GM12872 (cell line): ENCODE data around the gene PIGC.

ENCODE experiments used
- CTCF ChIP-seq: IDR thresholded peaks from 3 replicates; pipeline ENCODE4 v1.5.1; 2011; ENCODE audit warnings: low read depth, mild to moderate bottlenecking, low read length, moderate library complexity; ENCODE audit not compliant: insufficient read depth

Gene PIGC

GRCh38 chr1:172404121-172404520 lies 39.7 kb downstream of the PIGC start:
- no peak for TF ChIP-seq CTCF

- TF ChIP-seq CTCF, result no peak
Measured at GRCh38 chr1:172402878-172403569, 40.8 kb downstream of the PIGC start.

- TF ChIP-seq CTCF, result peak; percentile 33; the same call in 2 of the 3 replicates
Measured at GRCh38 chr1:172401892-172402291, 42.0 kb downstream of the PIGC start.

GRCh38 chr1:172401477-172401876 lies 42.4 kb downstream of the PIGC start:
- no peak for TF ChIP-seq CTCF

GRCh38 chr1:172400722-172401105 lies 43.2 kb downstream of the PIGC start:
- no peak for TF ChIP-seq CTCF

GRCh38 chr1:172399756-172400721 lies 43.8 kb downstream of the PIGC start:
- no peak for TF ChIP-seq CTCF

GRCh38 chr1:172398970-172399755 lies 44.7 kb downstream of the PIGC start:
- TF ChIP-seq CTCF, result peak; percentile 53
